GM12801 (cell line): ENCODE measurements around the gene ERAP2.

Source experiments
- CTCF ChIP-seq: IDR thresholded peaks from one replicate; pipeline ENCODE4 v1.5.1; 2011; ENCODE audit warnings: control low read depth; ENCODE audit not compliant: insufficient read length; ENCODE audit errors: extremely low read depth

ERAP2 gene

GRCh38 chr5:96919754-96920197, 43.5 kb downstream of the ERAP2 start:
- TF ChIP-seq CTCF: no peak

GRCh38 chr5:96920744-96921355, 44.5 kb downstream of the ERAP2 start:
- no peak for TF ChIP-seq CTCF

- no peak for TF ChIP-seq CTCF
These were observed 46.4 kb downstream of the ERAP2 start for GRCh38 chr5:96922499-96923244.

- no peak for TF ChIP-seq CTCF
These were observed 47.7 kb downstream of the ERAP2 start for GRCh38 chr5:96924016-96924443.

- no peak for TF ChIP-seq CTCF
These were observed 50.0 kb downstream of the ERAP2 start for GRCh38 chr5:96926276-96926675.

- no peak for TF ChIP-seq CTCF
These were observed 50.7 kb downstream of the ERAP2 start for GRCh38 chr5:96927008-96927407.

GRCh38 chr5:96928931-96929708, 52.8 kb downstream of the ERAP2 start:
- TF ChIP-seq CTCF: no peak
